ENCODE results near the gene PRSS57.

Gene PRSS57

GRCh38 chr19:657611-658010 is 37.6 kb downstream of the PRSS57 start:
- intact Hi-C loops (cut with DNase I): no loop called here
- DNase-seq: no peak

DNA sequence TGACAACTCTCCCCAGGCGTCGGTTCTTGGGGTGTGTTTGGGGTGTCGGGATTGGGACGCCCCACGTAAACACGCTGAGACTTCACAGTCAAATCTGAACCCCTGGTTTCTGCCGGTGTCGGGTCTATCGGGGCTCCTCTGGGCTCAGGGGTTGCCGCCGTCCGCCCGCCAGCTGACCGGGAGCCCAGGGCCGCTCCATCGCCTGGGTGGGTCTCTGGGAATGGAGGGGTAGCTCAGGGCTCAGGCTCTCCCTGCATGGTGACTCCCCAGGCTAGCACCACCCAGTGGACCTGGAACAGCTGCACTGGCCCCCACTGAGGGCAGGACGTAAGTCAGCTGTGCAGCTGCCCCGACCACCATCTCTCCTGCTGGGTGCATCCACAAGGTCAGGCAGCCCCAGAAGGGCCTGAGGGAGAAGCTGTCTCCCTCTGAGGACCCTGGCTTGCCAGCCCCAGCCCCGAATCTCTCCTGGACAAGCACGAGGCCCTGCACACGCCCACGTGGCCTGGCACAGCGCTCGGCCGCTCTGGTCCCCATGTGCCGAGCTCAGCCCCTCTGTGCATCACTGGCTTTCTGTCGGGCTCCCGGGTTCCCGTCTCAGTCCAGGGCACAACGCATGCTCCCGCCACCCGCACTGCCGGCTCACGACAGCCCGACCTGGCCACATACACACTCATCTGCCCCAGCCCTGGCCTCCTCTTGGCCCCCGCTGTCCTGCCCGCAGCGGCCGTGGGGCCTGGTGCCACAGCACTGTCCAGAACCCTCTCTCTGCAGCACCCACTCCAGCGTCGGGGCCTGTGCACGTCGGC is 38.3 kb downstream of the PRSS57 start:
- intact Hi-C loops (cut with DNase I): no loop called here
- DNase-seq: no peak

- intact Hi-C loops (cut with DNase I): no loop called here
- no peak for DNase-seq
Measured at GRCh38 chr19:655691-656090, 39.6 kb downstream of the PRSS57 start.

DNA sequence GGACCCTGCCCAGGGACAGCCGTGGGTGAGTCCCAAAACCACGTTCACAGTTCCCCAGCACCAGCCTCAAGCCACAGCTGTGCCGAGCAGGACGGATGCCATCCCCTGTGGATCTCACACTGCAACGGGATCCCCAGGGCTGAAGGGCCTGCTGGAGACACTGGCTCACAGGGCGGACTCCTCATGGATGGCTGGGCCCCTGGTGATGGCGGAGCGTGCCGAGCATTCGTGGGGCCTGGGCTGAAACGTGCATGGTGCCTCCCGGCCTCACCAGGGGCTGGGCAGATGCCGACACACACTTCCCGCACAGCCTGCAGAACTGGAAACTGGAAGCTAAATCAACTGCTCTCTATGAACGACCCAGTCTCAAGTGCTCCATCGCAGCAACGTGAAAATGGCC is 41.8 kb downstream of the PRSS57 start:
- DNase-seq: no peak
- intact Hi-C loops (cut with DNase I): no loop called here

- no peak for DNase-seq
- intact Hi-C loops (cut with DNase I): no loop called here
Measured at GRCh38 chr19:652467-653389, 42.5 kb downstream of the PRSS57 start.

DNA sequence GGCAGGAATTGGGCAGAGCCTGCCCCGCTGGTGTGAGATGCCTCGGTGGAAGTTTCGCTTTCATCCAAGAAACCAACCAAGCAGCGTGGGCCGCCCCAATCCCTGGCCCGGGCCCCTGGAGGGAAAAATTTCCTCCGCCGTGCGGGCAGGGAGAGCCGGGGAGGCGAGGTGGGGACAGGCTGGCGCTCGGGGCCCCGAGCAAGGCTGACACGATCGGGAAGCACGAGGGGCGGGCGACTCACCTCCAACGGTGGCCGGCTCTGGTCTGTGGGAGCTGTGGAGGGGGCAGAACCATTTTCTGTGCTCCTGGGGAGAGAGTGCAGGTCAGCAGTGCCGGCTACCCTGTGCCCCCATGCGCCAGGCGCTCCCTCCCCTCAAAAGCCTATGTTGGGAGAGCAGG is 43.3 kb downstream of the PRSS57 start:
- DNase-seq: no peak
- intact Hi-C loops (cut with DNase I): no loop called here

DNA sequence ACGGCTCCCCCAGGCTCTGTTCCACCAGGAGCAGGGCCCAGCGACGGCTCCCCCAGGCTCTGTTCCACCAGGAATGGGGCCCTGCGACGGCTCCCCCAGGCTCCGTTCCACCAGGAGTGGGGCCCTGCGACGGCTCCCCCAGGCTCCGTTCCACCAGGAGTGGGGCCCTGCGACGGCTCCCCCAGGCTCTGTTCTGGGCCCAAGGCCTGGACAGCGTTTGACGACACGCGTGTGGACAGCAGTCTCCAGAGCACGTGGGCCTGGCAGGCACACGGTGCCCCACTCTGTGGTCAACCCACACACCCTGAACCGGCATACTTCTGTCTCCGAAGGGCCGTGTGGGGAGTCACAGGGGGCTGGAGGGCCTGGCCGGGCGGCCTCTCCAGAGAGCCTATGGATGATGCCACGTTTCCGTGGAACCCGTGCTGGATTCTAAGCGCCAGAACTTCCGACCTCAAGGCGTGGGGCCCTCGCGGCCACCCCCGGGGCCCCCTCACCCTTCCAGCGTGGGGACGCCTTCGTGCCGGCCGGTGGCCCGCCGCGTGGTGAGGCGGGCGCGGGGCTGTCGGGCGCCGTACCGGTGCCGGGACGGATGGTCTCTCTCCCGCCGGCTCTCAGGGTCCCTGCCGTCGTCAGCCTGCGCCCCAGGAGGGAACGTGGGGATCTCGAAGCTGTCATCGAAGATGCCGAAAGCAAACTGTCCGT is 44.0 kb downstream of the PRSS57 start:
- intact Hi-C loops (cut with DNase I): no loop called here
- DNase-seq: no peak

DNA sequence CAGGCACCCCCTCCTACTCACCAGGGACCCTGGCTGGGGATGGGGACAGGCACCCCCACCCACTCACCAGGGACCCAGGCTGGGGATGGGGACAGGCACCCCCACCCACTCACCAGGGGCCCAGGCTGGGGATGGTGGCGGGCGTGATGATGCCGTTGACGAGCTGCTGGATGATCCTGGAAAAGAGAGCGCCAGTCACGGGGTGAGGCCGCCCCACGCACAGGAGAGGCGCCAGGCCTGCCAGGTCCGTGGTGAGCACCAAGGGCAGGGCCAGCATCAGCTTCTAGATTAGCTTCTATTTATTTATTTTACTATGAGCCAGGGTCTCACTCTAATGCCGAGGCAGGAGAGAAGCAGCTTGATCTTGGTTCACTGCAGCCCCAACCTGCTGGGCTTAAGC is 45.1 kb downstream of the PRSS57 start:
- intact Hi-C loops (cut with DNase I): no loop called here
- no peak for DNase-seq

DNA sequence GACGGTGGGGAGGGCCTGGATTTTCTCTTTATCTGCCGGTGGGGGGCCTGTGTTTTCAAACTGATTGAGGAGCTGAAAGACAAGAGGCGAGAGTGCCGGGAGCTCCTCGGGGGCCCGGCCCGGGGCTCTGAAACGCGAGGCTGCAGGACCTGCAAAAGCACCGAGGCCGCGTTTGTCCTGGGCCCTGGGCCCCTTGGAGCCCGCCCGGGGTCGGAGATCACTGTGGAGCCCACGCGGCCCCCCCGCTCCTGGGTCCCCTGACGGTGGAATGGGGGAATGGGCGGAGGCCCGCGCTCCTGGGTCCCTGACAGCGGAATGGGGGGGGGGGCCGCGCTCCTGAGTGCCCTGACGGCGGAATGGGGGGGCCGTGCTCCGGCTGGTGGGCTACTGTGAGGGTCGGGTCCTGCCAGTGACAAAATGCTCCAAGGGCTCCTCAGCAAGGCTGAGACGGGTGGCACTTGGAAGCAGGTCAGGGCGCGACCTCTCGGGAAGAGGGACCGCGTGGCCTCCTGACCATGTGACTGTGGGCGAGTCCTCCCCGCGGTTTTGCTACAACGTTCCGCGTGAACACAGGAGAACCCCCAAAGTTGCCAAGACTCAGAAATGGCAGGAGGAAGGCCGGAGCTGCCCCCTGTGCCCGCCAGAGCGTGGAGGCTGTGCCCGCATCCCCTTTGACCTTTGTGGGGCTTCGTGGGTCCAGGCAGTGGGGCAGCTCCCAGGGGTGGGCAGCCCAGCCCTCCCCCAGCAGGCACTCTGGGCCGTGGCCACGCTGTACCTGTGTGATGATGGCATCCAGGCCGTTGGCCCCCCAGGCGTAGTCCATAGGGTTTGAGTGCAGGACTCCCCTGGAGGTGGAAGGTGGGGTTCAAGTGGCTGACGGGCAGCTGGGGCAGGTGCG is 46.1 kb downstream of the PRSS57 start:
- intact Hi-C loops (cut with DNase I): no loop called here

GRCh38 chr19:648305-648704 is 46.9 kb downstream of the PRSS57 start:
- no peak for DNase-seq
- intact Hi-C loops (cut with DNase I): no loop called here

More for the DNA sequence above, 46.1 kb downstream of the PRSS57 start:
- DNase-seq: no peak

DNA sequence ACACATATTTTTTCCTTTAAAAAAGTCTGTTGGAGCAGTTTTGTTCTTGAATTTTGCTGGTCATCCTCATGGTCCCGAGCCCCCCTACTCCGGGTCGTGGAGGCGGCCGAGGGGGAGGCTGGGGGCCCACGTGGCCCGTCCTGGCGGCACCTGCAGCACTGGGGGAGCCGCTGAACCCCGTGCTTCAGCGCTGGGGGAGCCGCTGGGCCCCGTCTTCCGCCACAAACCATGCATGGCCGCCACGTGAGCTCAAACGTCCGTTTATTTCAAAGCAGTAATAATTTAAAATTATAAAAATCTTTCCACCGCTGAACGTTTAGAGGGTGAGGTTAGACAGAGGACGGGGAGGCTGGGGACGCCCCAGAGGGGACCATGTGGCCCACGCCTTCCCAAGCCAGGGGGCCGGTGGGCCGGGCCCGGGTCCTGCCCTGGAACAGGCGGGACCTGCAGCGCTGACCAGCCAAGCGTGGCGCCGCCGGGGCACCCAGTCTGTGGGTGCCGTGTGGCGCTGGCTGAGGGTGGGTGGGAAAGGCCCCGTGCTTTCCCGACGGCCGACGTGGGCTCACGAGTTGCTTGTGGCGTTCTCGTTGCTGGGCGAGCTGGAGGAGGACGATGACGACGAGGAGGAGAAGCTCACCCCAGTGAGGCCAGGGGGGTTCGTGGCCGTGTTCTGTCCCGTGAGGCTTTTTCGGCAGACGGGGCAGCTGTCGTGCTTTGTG is 47.5 kb downstream of the PRSS57 start:
- DNase-seq: no peak
- intact Hi-C loops (cut with DNase I): no loop called here

- DNase-seq: no peak
- intact Hi-C loops (cut with DNase I): no loop called here
Measured at GRCh38 chr19:646779-647565, 48.3 kb downstream of the PRSS57 start.

GRCh38 chr19:645912-646778 is 49.1 kb downstream of the PRSS57 start:
- DNase-seq: no peak
- intact Hi-C loops (cut with DNase I): no loop called here

- DNase-seq: no peak
- intact Hi-C loops (cut with DNase I): no loop called here
Measured at GRCh38 chr19:644789-645188, 50.5 kb downstream of the PRSS57 start.

- intact Hi-C loops (cut with DNase I): no loop called here
- DNase-seq: no peak
Measured at GRCh38 chr19:644363-644762, 50.9 kb downstream of the PRSS57 start.

DNA sequence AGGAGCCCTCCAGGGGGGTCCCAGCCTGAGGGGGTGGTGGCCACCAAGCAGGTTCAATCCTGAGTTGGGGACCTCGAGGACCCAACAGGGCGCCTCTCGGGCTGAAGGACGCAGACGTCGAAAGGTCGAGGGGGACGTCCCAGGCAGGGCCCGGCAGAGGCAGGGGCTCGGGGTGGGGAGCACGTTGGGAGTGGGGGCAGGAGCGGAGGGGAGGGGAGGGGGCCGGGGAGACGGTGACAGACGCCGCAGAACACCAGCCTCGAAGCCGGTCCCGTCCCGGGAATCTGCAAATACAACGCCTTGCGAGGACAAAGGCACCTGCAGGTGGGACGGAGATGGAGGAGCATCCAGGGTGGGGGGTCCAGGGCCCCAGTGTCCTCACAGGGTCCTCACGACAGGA is 51.5 kb downstream of the PRSS57 start:
- DNase-seq: no peak
- intact Hi-C loops (cut with DNase I): no loop called here

Measured in posterior cingulate gyrus (tissue), 11 donors.